HepG2 (cell line): ENCODE results near the gene TP53BP2.

Source experiments
- RAD51 ChIP-seq: fragments of 450-650 bp; IDR thresholded peaks from 2 replicates; pipeline ENCODE4 v1.6.1; 2016; ENCODE audit warnings: borderline replicate concordance
- TAF1 ChIP-seq: sonication (generic); formaldehyde crosslinking; IDR thresholded peaks from 2 replicates; pipeline ENCODE4 v1.4.0; 2020; ENCODE audit warnings: missing genetic modification reagents
- ZNF780A ChIP-seq: sonication (generic); formaldehyde crosslinking; IDR thresholded peaks from 2 replicates; pipeline ENCODE4 v1.8.0; 2022; ENCODE audit warnings: mild to moderate bottlenecking, missing genetic modification reagents, moderate library complexity

GRCh38 chr1:223774134-223774814 lies 71.5 kb downstream of the TP53BP2 start:
- TF ChIP-seq TAF1 (CRISPR knock-in tag) (no peak), RAD51 (no peak), ZNF780A (CRISPR knock-in tag) (no peak)
